LNCaP clone FGC (cell line): ENCODE data around the gene DHX15.

Experiments used
- DNase-seq: peaks from one replicate; pipeline ENCODE4 v3.0.0-alpha.2; 2011; ENCODE audit warnings: low read depth
- H3K4me3 ChIP-seq: 2 replicates; pipeline ENCODE4 v1.5.1; 2011; ENCODE audit warnings: mild to moderate bottlenecking, low read depth, low read length, control low read depth
- TF ChIP-seq, protein P1 (sequence below): IDR thresholded peaks from 2 replicates; pipeline ENCODE4 v1.5.1; 2012; ENCODE audit warnings: mild to moderate bottlenecking; ENCODE audit not compliant: control insufficient read depth, insufficient read depth; ENCODE audit errors: extremely low read depth

The DHX15 gene

GRCh38 chr4:24603343-24603742 is 19.0 kb upstream of the DHX15 start:
- H3K4me3 ChIP-seq, result no peak overlapping the region
- DNase-seq, result no peak
- TF ChIP-seq, protein P1, sequence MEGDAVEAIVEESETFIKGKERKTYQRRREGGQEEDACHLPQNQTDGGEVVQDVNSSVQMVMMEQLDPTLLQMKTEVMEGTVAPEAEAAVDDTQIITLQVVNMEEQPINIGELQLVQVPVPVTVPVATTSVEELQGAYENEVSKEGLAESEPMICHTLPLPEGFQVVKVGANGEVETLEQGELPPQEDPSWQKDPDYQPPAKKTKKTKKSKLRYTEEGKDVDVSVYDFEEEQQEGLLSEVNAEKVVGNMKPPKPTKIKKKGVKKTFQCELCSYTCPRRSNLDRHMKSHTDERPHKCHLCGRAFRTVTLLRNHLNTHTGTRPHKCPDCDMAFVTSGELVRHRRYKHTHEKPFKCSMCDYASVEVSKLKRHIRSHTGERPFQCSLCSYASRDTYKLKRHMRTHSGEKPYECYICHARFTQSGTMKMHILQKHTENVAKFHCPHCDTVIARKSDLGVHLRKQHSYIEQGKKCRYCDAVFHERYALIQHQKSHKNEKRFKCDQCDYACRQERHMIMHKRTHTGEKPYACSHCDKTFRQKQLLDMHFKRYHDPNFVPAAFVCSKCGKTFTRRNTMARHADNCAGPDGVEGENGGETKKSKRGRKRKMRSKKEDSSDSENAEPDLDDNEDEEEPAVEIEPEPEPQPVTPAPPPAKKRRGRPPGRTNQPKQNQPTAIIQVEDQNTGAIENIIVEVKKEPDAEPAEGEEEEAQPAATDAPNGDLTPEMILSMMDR, result no peak

DNA sequence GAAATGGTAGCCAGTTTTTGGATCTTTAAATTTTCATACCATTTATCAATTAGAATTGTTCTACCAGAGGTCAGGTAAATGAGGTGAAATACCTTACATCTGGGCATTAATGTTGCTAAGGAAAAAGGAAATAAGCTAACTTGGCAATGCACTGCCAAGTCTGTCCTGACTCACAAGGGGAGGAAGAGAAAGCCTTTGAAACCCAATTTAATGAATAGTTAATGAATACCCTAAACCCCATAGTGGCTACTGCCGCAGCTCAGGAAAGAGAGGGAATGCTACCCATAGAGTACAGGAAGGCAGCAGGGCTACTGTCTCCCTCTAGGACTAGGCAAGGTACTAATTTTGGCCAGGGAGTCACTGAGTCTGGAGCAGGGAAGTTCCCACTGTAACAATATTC is 16.8 kb upstream of the DHX15 start:
- TF ChIP-seq, protein P1, result no peak
- DNase-seq, result no peak
- H3K4me3 ChIP-seq, result no peak overlapping the region

GRCh38 chr4:24599275-24599674 is 14.9 kb upstream of the DHX15 start:
- TF ChIP-seq, protein P1, result no peak
- no peak for DNase-seq
- no peak overlapping the region for H3K4me3 ChIP-seq

- no peak overlapping the region for H3K4me3 ChIP-seq
- TF ChIP-seq, protein P1, result no peak
- peak; percentile 93 for DNase-seq
Observed at GRCh38 chr4:24598025-24598424, 13.7 kb upstream of the DHX15 start.

DNA sequence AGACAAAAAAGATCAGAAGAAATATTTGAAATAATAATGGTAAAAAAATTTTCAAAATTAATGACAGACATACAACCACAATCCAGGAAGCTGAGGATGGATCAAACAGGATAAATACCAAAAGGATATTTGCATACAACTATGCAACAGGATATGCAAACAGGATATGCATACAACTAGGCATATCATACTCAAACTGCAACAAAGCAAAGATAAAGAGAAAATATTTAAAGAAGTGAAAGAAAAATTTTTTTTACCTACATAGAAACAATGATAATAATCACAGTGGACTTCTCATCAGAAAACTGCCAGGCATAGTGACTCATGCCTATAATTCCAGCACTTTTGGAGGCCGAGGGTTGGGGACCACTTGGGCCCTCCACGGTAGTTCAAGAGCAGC is 11.3 kb upstream of the DHX15 start:
- TF ChIP-seq, protein P1, result no peak
- DNase-seq, result peak; percentile 34
- no peak overlapping the region for H3K4me3 ChIP-seq

DNA sequence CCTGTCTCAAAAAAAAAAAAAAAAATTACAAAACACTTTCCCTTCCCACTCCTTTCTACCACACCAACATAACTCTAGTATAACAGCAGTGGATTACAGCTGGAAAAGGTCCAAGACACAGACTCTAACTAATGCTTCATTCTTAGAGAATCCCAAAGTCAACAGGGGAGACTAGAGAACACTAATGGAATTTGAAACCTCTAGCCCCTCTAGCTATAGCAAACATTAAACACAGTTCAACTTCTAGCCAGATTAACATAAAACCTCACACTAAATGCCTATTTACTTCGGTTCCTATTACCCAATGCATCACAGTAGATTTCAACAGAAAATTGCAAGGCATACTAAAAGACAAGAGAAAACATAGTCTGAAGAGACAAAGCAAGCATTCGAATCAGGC is 10.5 kb upstream of the DHX15 start:
- DNase-seq, result no peak
- H3K4me3 ChIP-seq, result no peak overlapping the region
- TF ChIP-seq, protein P1, result no peak

DNA sequence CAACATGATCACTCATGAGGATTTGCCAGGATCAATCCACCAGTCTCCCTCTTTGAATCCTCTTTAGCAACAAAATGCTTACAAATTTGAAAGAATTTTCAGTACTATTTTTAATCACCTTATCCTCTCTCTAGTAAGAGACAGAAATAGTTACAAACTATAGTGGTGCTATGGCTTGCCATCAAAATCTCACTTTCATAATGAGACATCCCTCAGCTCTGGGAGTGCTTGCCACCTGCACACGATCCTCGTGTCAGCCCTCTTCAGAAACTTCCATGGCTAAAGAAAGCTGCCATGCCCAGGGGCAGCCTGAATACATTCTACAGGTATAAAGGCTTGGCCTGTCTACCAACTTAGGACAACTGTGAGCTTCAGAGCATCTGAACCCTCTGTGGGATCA is 5.1 kb upstream of the DHX15 start:
- H3K4me3 ChIP-seq, result no peak overlapping the region
- no peak for DNase-seq
- TF ChIP-seq, protein P1, result no peak
